ENCODE measurements around the gene AQP12A.
"Not testable (repeated sequence)": the region's sequence is repeated elsewhere in the genome, so short reads cannot be mapped to it uniquely, and the experiment has no call there.

Gene AQP12A

DNA sequence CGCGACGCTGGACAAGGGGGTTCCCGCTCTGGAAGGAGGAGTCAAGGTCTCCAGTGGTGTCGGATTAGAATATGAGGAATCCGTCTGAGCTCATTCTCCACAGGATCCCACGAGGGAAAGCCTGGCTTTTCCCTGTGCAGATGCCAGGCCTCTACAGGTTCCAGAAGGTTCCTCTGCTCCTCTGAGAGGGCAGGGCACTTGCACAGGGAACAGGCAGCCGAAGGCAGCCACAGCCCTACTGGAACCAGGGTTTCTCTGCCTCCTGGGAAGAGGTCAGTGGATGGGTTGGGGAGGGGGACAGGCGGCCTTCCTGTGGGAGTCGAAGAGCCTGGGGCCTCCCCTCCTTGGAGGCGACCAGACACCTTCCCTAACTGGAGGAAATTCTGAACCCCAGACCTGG lies 1.7 kb upstream of the AQP12A start:
- DNase-seq: no peak

DNA sequence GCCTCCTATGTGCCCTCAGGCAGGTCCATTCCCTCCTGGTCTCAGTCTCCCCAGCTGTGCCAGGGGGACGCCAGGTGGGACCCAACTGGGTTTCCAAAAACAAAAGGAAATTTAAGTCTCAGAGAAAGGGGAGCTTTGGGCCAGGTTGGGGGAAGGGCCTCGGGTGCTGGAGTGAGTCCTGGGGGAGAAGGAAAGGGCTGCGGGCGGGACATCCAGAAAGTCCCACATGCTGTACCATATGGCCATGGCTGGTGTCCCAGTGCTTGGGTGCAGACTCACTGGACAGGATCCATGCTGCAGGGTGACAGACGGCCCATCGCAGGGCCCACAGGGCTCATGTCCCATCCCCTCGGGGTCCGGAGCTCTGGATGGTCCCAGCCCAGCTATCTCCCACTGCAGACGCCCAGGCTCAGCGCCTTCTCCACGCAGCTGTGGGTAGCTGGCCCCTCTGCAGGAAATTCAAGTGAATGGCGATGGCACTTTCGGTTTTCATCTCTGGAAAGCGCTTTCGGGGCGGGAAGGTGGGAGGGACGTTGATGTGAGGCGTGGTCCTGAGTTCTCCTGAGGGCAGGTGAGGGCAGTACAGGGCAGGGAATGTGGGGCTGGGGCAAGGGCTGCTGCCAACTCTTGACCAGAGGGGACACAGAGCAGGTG lies 1.1 kb upstream of the AQP12A start:
- not testable (repeated sequence) for DNase-seq

DNA sequence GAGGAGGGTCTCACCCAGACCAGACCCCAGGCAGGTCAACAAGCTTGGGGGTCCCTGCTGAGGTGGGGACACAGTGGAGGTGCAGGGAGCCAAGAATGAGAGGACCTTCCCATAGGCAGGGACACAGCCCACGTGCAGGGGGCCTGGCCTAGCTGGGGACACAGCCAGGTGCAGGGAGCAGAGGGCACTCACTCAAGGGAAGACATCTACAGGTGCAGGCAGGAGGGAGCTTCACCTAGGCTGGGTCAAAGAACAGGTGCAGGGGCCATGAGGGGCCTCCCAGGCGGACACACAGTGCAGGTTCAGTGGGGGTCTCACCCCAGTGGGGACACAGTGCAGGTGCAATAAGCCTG lies 615 bp upstream of the AQP12A start:
- DNase-seq: not testable (repeated sequence)

DNA sequence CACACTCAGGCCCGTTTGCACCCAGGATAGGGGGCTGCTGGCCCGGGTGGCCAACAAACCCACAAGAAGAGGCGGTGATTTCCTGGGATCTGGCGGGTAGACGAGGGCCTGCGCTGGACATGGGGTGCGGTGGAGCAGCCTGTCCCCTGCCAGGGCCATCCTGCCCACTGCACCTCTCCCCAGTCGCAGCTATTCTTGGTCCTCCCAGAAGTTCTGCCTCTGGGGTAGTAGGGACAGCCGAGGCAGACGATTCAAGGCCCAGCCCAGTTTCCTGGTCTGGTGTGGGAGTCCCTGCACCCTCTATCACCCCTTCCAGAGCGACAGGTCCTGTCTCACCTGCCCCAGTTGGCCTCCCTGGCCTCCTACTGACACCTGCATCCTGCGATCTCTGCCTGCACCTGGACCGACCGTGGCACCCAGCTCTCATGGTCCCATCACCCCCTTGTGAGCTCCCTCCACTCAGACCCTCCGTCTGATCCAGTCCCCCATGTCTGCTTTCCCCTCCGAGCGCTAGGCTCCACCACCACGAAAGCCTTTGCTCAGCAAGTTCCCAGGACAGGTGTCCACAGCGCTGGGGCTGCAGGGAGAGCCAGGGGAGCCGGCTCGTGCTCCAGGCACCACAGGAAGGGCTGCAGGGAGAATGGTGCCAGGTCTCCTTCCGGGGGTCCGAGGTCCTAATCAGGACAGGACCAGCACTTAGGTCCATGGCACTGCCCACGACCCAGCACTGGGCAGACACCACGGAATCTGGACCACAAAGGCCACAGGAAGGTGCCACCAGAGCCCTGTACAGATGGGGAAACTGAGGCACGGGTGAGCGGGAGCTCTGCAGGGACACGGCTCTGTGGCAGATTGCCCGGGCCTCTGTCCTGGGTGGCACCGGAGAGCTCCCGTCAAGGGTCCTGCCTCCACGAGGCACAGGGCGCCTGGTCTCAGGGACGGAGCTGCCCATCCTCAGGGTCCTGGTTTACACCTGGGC lies 1.2 kb downstream of the AQP12A start:
- not testable (repeated sequence) for DNase-seq

DNA sequence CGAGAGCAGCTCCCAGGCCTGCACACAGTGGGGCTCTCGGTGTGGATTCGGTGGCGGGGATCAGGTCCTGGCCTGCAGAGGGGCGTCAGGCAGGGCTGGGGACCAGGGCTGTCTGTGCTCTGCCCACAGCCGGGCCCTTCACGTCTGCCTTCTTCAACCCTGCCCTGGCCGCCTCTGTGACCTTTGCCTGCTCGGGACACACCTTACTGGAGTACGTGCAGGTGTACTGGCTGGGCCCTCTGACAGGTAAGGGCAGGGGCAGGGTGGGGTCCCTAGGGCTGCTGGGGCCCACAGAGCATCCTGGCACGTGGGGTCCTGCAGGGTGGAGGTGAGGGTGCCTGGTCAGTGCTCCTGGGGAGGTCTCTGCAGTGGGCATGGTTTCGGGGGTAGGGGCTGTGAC lies 2.6 kb downstream of the AQP12A start:
- DNase-seq: not testable (repeated sequence)

DNA sequence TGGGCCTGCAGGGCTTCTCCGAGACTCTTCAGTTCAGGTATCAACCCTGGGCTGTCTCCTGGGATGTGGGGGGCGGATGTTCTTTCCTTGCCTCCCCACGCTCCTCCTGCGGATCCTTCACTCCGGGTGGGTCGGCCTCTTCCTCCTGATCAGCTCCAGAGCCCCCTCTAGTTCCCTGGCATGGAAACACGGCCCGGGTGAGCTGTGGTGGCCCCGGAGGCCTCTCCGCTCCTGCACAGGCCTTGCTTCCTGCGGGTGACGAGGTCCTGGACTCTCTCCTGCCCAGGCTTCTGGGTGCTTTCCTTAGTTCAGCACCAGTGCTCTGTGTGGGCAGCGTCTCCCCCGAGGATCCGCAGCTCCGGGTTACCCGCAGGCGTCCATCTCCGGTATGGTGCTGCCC lies 3.9 kb downstream of the AQP12A start:
- not testable (repeated sequence) for DNase-seq

DNA sequence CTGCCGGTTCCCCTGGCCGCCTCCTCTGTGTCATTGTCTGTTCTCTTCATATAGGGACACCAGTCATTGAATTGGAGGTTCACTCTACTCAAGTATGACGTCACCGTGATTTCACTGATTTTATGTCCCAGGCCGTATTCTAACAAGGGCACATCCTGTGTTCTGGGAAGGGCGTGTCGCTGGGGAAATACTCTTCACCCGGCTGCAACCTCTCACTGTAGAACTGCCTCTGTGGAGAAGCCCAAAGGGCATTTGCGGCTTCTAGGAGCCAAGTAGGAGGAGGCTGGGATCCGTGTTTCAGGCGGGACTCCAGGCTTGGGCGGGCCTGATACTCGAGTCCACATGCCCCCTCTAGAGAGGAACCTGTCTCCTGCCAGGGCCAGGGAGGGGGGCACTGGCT lies 4.8 kb downstream of the AQP12A start:
- not testable (repeated sequence) for DNase-seq

DNA sequence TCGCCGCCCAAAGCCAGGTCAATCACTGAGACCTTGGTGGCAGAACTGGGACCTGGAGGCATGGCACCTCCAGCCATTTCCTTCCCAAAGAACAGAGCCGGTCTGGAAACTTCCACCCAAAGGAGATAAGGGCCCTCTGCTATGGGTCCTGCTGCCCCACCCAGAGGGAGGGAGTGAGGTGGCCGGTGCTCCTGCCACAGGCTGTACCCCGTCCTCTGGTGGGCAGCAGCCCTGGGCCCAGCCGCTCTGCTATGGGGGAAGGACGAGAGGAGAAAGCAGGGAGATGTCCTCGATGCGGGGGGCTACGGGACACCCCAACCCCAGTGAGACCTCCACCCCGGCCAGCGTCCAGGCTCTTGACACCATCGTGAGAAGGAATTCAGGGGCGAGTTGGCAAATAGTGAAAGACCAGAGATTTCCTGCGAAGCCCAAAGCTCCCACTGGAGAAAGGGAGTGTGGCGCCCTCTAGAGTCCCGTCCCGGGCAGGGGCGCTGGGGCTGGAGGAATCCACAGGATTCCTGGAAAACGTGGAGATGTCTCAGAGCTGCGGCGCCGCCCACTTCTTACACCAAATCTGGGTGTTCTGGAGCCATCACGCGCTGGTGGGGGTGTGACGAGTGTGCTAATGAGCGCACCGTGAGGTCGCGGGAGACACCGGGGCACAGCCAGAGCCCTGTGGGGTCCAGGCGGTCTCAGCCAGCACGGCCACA lies 7.3 kb downstream of the AQP12A start:
- not testable (repeated sequence) for DNase-seq

DNA sequence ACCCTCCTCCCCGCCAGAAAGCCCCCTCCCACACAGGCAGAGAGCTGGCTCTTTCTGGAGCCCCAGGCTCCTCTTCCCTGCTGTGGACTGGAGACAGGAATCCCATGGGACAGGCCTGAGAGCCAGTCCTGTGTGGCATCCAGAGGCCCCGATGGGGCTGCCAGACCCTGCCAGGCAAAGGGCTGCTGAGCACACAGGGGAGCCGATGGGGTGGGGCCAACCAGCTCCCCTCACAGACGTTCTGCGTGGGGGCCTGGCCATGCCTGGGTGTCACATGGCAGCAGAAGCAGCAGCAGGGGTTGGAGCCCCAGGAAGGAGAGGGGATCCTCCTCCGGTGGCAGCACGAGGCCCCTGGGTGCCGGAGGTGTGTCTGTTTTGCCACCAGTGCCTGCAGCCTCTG lies 8.2 kb downstream of the AQP12A start:
- DNase-seq: not testable (repeated sequence)

DNA sequence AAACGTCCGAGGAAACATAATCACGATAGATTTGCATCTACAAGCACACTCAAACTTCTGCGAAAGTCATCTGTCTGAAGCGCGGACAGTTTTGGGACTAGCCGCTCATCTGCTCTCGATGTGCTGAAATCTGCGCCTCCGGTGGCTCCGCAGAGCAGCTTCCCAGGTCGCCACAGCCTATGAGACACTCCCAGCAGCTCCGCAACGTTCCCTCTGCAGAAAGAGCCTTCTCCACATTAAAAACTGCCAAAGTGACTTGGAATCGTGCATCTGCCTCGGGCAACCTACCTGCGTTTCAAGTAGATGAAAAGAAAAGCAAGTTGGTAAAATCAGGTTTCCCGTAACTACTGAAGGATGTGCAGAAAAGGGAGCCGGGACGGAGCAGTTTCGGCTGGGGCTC lies 8.9 kb downstream of the AQP12A start:
- DNase-seq: not testable (repeated sequence)

DNA sequence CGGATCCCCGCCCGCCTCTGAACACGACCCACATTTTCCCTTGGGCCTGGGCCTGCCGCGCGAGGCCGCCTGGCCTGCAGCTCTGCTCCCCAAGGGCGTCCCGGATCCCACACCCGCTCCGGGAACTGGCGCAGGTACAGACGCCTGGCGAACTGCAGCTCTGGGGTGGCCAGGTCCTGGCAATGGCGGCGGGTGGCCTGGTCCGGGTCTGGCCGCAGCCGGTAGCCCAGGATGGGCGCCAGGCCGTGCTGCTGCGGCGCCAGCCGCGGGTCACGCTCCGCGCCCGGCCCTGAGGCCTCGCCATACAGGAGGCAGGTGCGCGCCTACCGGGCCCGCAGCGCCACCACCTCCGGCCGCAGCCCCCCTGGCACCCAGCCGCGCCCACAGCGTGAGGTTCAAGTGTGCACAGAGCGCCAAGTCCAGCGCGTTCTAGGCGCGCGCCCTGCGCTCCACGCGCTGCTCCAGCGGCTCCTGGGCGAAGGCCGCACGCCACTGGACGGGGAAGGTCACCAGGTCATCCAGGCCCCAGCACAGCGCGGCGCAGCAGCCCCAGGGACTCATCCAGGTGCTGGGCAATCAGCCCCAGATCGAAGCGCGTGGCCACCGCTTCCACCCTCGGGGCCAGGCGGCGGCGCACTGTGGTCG lies 9.5 kb downstream of the AQP12A start:
- DNase-seq: no peak

DNA sequence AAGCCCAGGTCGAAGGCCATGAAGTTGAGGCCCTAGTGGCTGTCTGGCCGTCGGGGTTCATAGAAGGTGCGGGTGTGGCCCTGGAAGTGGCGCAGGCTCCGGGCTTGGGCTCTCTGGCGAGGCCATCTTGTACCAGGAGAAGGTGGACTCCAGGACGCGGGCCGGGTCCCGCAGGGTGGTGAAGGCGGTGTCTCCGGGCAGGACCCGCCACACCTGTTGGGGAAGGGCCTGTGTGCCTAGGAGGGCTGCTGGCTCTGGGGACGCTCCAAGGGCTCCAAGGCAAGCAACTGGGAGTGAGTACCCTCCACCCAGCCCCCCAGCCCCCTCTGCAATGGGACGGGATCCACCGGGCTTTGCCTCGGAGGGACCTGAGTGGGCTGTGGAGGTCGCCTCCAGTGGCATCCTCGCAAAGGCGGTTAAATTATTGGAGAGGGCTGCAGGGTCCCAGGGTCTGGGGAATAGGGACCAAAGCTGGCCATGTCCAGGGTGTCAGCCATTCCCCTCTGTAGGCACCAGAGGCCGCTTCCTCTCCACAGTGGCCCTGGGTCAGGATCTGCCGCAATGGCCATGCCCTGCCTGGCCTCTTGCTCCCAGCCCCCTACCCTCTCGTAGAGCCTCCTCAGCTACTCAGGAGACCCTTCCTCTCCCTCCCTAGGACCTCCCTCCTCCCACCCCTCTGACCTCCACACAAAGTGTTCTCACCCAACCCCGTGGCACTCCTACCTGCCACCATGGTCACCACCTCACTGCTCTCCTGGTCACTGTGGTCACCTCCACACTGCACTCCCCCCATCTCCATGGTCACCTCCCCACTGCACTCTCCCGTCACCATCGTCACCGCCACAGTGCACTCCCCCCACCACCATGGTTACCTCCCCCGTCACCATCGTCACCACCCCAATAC lies 10.3 kb downstream of the AQP12A start:
- DNase-seq: no peak

DNA sequence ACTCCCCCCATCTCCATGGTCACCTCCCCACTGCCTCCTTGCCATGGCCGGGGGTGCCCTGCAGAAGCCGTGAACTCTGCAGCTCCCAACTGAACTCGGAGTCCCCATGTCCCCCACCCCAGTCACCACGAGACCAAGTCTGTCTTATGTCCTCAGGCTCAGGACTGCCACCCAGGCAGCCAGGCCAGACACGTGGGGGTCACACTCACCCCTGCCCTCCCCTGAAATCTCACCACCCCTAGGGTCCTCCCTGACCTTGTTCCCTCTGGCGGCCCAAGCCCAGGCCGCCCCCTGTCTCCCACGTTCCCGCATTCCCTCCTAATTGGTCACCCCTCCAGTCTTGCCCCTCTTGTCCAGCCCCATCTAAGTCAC lies 11.0 kb downstream of the AQP12A start:
- no peak for DNase-seq

DNA sequence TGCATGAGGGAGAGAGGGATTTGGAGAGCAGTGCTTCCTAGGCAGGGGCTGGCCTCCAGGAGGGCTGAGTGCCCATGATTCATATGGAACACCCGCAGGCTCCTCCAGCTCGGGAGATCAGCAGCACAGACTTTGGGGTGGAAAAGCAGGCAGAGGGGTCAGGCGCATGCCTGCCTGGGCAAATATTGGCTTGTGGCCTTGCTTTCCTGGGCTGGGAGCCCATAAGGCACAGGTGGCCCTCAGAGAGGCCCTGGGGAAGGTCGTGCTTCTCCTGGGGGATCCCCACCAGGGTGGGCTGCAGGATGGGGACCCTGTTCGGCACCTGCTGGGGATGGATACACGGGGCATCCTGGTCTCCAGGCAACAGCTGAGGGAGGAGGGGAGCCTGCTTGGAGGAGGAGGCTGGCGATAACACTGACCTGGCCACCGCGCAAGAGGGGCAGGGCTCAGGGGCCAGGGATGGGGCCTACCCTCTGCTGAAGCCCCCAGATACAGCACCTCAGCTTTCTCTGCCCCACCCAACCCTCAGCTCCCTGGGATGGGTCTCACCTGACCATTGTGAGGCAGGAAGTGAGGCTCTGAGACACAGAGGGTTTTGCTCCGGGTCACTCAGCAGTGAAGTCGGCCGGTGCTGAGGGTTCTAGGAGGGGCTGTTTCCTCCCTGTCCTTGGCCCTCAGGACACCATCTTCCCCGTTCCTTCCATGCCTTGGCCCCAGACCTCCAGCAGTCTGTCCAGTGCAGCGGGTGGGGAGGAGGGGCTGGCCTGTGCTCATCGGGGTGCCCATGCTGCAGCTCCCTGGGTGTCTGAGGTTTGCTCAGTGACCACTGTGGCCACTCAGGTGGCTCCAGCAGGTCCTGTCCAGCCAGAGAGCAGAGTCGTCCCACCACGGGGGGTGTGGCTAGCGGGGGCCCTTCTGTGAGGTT lies 12.0 kb downstream of the AQP12A start:
- DNase-seq: no peak

DNA sequence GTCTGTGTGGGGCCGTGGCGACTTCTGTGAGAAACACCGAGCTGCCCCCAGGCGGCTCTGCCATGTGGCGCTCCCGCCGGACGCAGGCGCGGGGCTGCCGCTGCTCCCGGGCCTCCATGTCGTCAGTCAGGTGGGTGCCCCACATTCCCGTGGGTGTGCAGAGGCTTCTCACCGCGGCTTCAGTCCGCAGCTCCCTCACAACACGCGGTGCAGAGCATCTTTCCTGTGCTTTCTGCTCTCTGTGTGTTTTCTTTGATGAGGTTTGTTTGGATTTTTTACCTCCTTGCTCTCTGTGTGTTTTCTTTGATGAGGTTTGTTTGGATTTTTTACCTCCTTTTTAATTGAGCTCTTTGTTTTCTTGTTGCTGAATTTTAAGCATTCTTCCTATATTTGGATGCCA lies 13.0 kb downstream of the AQP12A start:
- DNase-seq: no peak

DNA sequence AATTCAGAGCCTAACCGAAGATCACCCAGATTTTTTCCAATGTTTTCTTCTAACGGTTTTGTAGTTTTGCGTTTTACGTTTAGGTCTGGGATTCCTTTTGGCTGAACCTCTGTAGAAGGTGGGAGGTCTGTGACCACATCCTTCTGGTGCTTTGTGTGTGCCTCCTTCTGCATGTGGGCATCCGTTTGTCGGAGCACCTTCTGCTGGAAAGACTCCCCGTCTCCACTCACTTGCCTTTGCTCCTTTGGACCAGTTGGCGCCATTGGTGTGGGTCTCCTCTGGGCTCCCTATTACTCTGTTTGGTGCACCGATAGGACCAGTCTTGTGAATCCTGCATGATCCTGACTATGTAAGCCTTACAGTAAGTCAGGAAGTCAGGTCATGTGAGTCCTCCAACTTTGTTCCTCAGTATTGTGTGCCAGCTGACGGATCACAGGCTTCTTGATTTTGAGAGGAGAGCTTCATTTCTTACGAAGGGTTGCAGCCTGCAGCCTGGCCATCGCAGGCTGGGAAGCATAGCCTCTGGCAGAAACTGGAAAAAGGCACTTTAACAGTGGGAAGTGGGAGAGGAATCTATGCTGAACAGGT lies 13.6 kb downstream of the AQP12A start:
- no peak for DNase-seq

DNA sequence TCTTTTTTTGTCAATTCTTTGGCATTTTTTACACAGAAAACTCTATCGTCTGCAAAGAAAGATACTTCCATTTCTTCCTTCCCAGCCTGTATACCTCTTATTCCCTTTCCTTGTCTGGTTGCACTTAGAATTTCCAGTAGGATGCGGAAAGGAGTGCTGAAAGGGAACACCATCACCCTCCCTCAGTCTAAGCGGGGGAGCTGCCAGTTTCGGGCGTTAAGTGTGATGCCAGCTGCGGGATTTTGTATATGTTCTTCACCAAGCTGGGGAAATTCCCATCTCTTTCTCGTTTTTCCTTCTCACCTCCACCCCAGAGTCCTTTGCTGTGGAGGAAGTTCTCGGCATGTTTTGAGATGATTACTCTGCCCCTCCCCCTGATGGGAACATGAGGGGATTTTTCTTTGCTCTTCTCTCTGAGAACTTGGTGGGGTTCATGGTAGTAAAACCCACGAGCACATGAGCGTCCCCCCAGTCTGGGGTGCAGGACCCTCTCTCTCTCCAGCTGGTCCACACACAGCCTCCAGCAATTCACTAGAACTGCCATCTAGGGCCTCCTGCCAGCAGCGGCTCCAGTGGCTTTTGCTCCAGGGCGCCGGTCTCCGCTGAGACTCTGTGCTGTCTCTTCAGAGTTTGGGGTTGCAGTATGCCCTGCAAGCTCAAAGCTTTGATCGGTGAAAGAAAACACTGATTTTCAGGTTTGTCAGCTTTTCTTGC lies 15.5 kb downstream of the AQP12A start:
- DNase-seq: no peak

DNA sequence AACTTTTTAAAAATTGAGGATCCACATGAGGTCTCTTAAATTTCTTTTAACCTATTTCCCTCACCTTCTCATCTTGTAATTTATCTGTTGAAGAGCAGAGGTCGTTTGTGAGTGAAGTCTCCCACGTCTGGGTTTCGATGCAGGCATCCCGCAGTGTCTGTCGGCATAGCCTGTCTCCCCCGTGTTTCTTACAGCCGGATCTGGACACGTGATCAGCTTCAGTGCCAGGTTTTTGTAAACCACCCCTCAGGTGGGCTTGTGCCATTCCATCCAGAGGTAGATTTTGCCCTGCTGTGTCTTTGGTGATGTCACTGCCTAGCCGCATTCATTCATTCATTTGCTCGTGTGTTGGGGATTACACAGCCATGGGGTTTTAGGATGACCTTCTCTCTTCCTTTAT lies 16.2 kb downstream of the AQP12A start:
- DNase-seq: no peak

DNA sequence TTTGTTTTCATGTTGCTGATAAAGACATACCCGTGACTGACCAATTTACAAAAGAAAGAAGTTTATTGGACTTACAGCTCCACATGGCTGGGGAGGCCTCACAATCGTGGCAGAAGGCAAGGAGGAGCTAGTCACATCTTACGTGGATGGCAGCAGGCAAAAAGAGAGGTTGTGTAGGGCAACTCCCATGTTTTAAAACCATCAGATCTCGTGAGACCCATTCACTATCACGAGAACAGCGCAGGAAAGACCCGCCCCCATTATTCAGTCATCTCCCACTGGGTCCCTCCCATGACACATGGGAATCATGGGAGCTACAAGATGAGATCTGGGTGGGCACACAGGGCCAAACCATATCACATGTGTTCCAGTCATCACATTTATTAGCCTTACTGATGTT lies 16.8 kb downstream of the AQP12A start:
- DNase-seq: no peak

DNA sequence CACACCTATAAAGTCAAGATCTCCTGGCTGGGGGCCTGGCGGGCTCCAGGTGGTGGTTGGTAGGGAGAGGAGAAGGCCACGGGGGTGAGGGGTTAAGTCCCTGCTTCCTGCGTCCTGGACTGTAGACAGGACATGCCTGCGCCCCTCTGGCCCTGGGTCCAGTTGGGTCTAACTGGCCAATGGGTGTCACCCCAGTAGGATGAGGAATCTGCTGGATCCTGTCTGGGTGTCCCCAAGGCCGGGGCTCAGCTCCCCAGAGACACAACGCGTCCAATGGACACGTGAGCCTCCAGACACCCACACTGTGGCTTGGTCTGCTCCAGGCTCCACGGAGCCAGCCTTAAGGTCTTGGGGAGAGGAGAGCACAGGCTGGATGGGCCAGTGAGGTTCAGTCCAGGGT lies 19.6 kb downstream of the AQP12A start:
- no peak for DNase-seq

All from activated gamma-delta T cell (primary cell).